KOPT-K1 (cell line): ENCODE measurements around the gene ZIC5.

ENCODE experiments used
- H3K27ac ChIP-seq: fragments of 200-600 bp; sonication (generic); 2 replicates; pipeline ENCODE4 v1.5.1; 2016; ENCODE audit warnings: antibody characterized with exemption, mild to moderate bottlenecking, low read depth, low read length; ENCODE audit not compliant: poor library complexity, severe bottlenecking
- H3K36me3 ChIP-seq: fragments of 200-600 bp; sonication (generic); 2 replicates; pipeline ENCODE4 v1.5.1; 2017; ENCODE audit warnings: antibody characterized with exemption, mild to moderate bottlenecking, low read length, moderate library complexity; ENCODE audit not compliant: insufficient read depth
- H3K9me3 ChIP-seq: fragments of 200-600 bp; sonication (generic); 2 replicates; pipeline ENCODE4 v1.5.1; 2017; ENCODE audit warnings: antibody characterized with exemption, low read length, mild to moderate bottlenecking; ENCODE audit not compliant: insufficient read depth, poor library complexity, severe bottlenecking

Gene ZIC5

GRCh38 chr13:99990126-99990977 lies 18.8 kb upstream of the ZIC5 start:
- Histone ChIP-seq H3K9me3 (no peaks in the 10 kb centered on the region), H3K27ac (no peak overlapping the region), H3K36me3 (no peaks in the 10 kb centered on the region)

GRCh38 chr13:99989276-99990125 lies 17.9 kb upstream of the ZIC5 start:
- Histone ChIP-seq H3K36me3 (no peaks in the 10 kb centered on the region), H3K27ac (no peak overlapping the region), H3K9me3 (no peaks in the 10 kb centered on the region)

- H3K9me3 ChIP-seq = no peaks in the 10 kb centered on the region
- no peak overlapping the region for H3K27ac ChIP-seq
- H3K36me3 ChIP-seq = no peaks in the 10 kb centered on the region
These were observed 17.1 kb upstream of the ZIC5 start for GRCh38 chr13:99988529-99989275.

DNA sequence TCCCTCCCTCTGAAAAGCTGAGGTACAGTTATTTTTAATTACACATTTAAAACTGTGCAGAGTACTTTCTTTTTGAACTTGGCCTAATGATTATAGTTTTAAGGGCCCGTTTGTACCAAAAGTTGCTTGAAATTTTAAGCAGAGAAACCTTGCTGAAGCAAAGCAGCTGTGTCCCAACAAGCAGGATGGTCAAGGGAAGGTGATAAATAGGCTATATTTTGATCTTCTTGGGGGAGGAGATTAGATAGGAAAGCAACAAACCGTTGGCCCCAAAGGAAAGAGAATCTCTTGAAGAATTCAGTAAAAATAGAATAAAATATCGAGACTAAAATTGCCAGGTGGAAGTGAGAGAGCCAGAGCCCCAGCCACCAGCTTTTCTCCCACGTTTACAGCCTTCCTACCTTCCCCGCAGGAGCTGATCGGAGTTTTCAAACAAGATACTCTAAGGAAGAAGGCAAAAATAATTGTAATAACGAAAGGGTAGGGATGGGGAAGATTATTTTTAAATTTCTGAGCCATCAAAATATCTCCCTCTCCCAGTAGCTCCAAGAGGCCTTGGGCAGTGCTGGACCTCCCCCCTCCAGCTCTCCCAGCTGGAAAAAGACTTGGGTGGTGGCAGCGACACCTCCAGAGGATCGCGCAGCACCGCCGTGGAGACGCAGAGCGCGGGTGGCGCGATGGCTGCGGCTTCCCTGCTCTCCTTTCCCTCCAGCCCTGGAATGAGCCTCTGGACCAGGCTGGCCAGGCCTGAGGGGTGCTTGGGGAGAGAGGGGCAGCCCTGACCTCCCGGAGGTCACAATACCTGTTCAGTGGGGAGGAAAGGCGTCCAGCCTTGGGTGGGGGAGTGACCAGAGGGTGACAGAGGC lies 15.8 kb upstream of the ZIC5 start:
- H3K36me3 ChIP-seq = no peaks in the 10 kb centered on the region
- no peak overlapping the region for H3K27ac ChIP-seq
- peaks cover 10% of the 10 kb centered on the region for H3K9me3 ChIP-seq

DNA sequence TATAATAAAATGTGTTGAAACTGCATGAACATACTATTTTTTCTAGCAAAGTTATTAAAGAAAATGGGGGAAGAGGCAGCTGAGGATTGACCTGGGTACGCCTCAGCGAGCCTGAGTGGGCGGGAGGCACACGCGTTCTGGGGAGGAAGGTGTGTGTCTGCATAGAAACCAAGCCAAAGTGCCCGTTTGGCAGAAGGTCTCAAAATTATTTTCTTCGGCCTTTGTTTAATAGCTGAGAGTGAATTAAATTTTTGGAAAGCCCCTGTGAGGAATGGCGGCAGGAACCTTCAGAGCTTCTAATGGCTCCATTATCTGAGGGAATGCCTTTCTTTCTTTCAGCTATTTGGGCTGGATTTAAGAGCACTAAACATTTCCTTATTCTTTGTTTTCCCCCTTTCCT lies 15.2 kb upstream of the ZIC5 start:
- Histone ChIP-seq H3K27ac (no peak overlapping the region), H3K9me3 (peaks cover 11% of the 10 kb centered on the region), H3K36me3 (no peaks in the 10 kb centered on the region)

GRCh38 chr13:99985886-99986527 lies 14.4 kb upstream of the ZIC5 start:
- Histone ChIP-seq H3K36me3 (no peaks in the 10 kb centered on the region), H3K9me3 (peaks cover 11% of the 10 kb centered on the region), H3K27ac (no peak overlapping the region)

GRCh38 chr13:99985241-99985874 lies 13.8 kb upstream of the ZIC5 start:
- H3K36me3 ChIP-seq = no peaks in the 10 kb centered on the region
- H3K9me3 ChIP-seq = peaks cover 11% of the 10 kb centered on the region
- H3K27ac ChIP-seq = no peak overlapping the region

GRCh38 chr13:99984461-99985240 lies 13.1 kb upstream of the ZIC5 start:
- peaks cover 11% of the 10 kb centered on the region for H3K9me3 ChIP-seq
- H3K36me3 ChIP-seq = no peaks in the 10 kb centered on the region
- no peak overlapping the region for H3K27ac ChIP-seq

- peaks cover 11% of the 10 kb centered on the region for H3K9me3 ChIP-seq
- H3K27ac ChIP-seq = no peak overlapping the region
- H3K36me3 ChIP-seq = no peaks in the 10 kb centered on the region
These were observed 12.2 kb upstream of the ZIC5 start for GRCh38 chr13:99983499-99984401.

DNA sequence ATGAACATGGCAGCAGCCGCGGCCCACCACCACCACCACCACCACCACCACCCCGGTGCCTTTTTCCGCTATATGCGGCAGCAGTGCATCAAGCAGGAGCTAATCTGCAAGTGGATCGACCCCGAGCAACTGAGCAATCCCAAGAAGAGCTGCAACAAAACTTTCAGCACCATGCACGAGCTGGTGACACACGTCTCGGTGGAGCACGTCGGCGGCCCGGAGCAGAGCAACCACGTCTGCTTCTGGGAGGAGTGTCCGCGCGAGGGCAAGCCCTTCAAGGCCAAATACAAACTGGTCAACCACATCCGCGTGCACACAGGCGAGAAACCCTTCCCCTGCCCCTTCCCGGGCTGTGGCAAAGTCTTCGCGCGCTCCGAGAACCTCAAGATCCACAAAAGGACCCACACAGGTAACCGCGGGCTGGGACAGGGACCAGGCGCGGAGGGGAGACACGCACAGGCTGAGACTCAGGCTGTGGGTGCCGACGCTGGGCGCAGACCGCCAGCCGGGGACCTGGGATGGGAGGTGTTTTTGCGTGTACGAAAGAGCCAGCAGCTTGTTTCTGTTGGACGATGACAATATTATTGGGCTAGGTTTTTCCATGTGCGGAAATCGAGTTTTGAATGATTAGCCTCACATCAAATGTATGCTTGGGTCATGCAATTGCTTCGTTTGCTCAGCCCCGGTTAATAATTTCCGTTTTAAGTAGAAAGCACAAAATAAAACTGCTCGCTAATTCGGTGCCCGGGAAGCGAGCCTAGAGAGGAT lies 11.3 kb upstream of the ZIC5 start:
- Histone ChIP-seq H3K27ac (no peak overlapping the region), H3K9me3 (peaks cover 11% of the 10 kb centered on the region), H3K36me3 (no peaks in the 10 kb centered on the region)

GRCh38 chr13:99982036-99982730 lies 10.6 kb upstream of the ZIC5 start:
- peaks cover 11% of the 10 kb centered on the region for H3K9me3 ChIP-seq
- no peaks in the 10 kb centered on the region for H3K36me3 ChIP-seq
- no peak overlapping the region for H3K27ac ChIP-seq
